Nucleus accumbens (tissue), 56 donors: Measurements from ENCODE around the gene KRT85.

ENCODE experiments used
- DNase-seq, 56 donors: peaks; one replicate each; lab custom pipeline; 2025; lab: John Stamatoyannopoulos, UW

The KRT85 gene

GRCh38 chr12:52311285-52311648, 56.0 kb downstream of the KRT85 start:
- peak in 1 of 56 donors; percentile 0 for DNase-seq

DNA sequence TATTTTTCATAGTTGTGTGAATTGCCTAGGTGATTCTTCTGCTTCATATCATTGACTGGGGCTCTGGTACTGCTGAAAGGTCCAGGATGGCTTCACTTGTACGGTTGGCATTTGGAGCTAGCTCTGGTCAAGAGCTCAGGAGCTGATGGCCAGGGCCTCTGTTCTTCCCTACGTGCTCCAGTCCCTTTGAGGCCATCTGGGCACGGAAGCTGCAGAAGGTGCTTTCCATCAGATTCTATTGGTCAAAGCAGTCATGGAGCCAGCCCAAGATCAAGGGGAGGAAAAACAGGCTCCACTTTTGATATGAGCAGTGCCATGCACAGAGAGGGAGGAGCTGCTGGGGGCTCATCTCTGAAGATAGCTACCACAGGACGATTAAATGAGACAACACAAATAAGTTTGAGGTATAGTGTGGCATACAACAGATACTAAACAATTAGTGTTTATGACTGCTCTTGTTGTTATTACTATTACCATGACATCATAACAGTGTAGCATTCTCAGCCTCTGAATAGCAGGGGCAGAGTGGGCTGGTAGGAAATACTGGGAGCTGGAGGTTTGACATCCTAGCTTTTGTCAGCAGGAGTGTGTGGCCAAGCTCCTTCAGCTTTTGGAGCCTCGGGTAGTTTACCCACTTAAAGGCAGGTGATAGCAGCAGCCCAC, 56.5 kb downstream of the KRT85 start:
- no peak for DNase-seq
